Omental fat pad (tissue), 4 donors: ENCODE data around the gene SH3RF3. TPM values are rescaled to one million over a fixed set of nuclear protein-coding genes. Genes with fewer than 3 reads are reported as not detected.

ENCODE experiments used
- ATAC-seq: fragments of 150-250 bp; one replicate; pipeline ENCODE4 v1.9.1; 2016; ENCODE audit warnings: mild to moderate bottlenecking, moderate library complexity; ENCODE audit not compliant: low FRiP score
- DNase-seq: peaks from one replicate; pipeline ENCODE4 v3.0.0-alpha.2; 2019; ENCODE audit warnings: low spot score
- total RNA-seq, 4 donors: library from RNA; depleted of rRNA; stranded (reverse); fragments of >200 nt; gene quantifications; one replicate each; pipeline ENCODE4 v1.1.0, GENCODE V29; 2016
- TF ChIP-seq, protein P1 (sequence below), 3 donors: fragments of 450-650 bp; IDR thresholded peaks; one replicate each; pipeline ENCODE4 v1.5.1; 2016 to 2017; ENCODE audit warnings: antibody characterized with exemption in 3 of 3, mild to moderate bottlenecking in 3 of 3, moderate library complexity in 2 of 3

Gene SH3RF3
- total RNA-seq, 4 donors from 2014 or later: 6.5 to 16.6 (median 8.6) TPM

DNA sequence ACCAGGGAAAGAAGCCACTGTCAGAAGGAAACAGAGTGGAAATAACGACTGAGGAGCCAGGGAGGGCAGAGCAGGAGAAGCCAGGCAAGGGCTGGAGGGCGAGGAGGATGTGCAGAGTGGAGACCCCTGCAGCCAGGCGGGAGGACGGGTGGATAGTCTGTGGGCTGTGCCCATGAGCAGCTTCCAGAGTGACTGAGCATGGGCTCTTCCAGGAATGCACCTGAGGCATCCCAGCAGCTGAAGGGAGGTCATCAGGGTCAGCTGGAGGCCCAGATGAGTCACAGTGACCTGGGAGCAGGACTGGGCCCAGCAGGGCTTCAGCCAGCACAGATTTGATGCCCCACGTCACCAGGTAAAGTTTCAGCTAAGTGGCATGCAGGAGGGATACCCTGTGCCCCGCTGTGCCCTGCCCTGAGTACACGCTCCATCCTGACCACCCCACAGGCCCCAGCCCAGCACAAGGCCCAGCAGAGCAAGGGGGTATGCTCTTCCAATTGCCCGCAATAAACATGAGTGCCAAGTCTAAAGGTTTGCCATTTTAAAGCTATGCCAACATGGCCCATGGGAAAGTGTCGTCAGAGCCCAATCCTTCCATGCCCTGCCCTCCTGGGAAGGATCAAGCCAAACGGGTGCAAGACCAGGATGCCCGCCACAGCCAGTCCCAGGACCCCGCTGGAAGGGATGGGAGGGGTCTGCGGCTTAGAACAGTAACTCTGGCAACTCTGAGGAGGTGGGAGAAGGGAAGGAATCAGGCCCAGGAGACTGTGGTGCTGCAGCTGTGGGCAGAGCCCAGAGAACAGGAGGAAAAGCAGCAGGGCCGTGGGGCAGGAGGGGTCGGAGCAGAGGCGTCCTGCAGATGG, 399.1 kb downstream of the SH3RF3 start:
- TF ChIP-seq, protein P1, sequence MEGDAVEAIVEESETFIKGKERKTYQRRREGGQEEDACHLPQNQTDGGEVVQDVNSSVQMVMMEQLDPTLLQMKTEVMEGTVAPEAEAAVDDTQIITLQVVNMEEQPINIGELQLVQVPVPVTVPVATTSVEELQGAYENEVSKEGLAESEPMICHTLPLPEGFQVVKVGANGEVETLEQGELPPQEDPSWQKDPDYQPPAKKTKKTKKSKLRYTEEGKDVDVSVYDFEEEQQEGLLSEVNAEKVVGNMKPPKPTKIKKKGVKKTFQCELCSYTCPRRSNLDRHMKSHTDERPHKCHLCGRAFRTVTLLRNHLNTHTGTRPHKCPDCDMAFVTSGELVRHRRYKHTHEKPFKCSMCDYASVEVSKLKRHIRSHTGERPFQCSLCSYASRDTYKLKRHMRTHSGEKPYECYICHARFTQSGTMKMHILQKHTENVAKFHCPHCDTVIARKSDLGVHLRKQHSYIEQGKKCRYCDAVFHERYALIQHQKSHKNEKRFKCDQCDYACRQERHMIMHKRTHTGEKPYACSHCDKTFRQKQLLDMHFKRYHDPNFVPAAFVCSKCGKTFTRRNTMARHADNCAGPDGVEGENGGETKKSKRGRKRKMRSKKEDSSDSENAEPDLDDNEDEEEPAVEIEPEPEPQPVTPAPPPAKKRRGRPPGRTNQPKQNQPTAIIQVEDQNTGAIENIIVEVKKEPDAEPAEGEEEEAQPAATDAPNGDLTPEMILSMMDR (IDR thresholded peaks at IDR 0.05): no peak
- ATAC-seq (no peak), DNase-seq (no peak)

DNA sequence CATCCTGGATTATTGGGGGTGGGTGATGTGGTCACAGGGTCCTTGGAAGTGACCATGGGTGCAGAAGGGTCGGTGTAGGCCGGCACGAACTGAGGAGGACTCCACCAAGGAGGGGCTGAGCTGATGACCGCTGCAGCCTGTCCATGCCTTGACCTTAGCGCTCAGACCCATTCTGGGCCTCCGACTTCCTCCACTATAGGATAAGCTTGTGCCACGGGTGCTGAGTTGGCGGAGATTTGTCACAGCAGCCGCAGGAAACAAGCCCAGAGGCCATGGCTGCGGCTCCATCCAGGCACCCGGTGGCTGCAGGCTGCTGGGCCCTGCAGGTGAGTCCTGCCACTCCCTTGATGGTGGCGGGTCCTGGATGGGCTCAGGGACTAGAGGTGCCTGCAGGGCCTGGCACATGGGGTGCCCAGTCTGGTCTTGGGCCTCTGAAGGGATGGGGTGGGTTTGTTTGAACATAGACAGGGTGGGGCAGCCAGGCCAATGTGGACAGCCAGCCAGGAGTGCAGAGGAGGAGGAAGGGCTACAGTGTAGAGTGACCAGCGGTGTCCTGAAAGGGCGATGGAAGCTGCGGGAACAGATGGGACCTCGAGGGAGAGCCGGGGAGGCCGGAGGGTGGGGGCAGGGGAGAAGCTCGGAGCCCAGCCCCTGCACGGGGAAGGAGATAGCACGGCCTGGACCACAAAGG, 400.0 kb downstream of the SH3RF3 start:
- TF ChIP-seq, protein P1 (IDR thresholded peaks at IDR 0.05): no peak
- ATAC-seq (no peak), DNase-seq (no peak)

DNA sequence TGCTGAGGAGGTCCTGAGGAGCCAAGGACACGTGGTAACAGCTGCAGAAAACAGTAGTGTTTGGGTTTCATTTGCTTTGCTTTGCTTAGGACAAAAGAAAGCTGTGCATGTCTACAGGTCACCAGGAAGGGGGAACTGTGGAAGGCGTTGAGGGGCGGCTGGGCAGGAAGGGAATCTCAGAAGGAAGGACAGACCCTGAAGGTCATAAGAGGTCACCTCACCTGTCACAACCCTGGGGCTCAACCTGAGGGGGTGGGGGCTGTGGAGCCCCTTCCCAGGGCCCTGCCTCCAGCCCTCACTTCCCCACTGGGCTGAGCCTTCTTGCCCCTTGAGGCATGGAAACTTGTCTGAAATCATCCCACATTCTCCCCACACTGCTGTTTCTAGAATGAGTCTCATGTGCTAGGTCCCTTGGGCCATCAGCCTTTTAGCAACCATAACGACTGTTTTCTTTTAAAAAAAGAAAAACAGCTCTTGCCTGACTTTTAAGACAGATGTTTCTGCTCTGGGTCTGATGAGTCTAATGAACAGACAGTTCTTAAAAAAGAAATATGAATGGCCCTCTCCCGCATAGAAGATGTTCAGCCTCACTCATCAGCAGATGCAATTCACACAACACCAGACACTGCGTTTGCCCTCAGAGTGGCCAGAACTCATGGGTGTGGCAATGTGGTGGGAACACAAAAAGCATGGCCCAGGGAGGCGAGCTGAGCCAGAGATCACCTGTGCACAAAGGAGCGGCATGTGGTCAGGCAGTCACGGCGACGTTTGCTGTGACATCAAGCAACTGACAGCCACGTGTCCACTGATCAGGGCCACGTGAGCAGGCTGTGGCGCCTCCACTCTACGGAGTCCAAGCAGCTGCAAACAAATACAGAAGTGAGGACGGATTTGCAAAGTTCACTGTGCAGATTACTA, 400.8 kb downstream of the SH3RF3 start:
- no peak for DNase-seq
- TF ChIP-seq, protein P1 (IDR thresholded peaks at IDR 0.05): no peak
- no peak for ATAC-seq

DNA sequence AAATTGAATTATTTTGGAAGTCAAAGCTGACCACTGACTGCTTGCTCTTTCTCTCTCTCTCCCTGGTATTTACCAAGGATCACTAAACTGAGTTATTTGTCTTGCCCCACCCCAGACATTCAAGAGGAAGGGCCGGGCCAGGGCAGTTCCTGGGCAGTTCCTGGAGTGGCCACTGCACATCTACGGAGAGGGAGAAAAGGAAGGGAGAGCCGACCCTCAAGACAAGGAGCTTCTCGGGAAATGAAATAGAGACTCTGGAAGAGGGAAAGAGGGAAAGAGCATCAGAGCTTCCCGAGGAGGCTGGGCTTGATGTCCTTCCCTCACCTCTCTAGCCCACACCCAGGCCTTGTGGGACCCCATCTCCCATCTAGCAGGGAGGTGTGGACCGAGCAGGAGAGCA, 401.7 kb downstream of the SH3RF3 start:
- TF ChIP-seq, protein P1 (IDR thresholded peaks at IDR 0.05): no peak
- DNase-seq (no peak), ATAC-seq (no peak)

GRCh38 chr2:109531221-109531620, 402.2 kb downstream of the SH3RF3 start:
- DNase-seq (no peak), ATAC-seq (no peak)
- TF ChIP-seq, protein P1 (IDR thresholded peaks at IDR 0.05): no peak

- TF ChIP-seq, protein P1 (IDR thresholded peaks at IDR 0.05): no peak
- DNase-seq (no peak), ATAC-seq (no peak)
Measured at GRCh38 chr2:109531896-109532727, 403.1 kb downstream of the SH3RF3 start.
